Left renal cortex interstitium (tissue), 4 donors: ENCODE data around the gene POLR3A. TPM values are rescaled to one million over a fixed set of nuclear protein-coding genes. Genes with fewer than 3 reads are reported as not detected.
"Not testable (repeated sequence)": the region's sequence is repeated elsewhere in the genome, so short reads cannot be mapped to it uniquely, and the experiment has no call there.

Experiments used
- DNase-seq, 4 donors: peaks; one replicate each; pipeline ENCODE4 v3.0.0-alpha.2; 2013; ENCODE audit warnings: low read depth in 4 of 4, low spot score in 2 of 4, missing footprints in 1 of 4
- polyA plus RNA-seq, 4 donors: library from polyadenylated mRNA; unstranded; fragments of 120-200 nt; gene quantifications; one replicate each; pipeline ENCODE4 v1.2.1, GENCODE V29; 2013; ENCODE audit not compliant: insufficient read length in 4 of 4

Gene POLR3A
- polyA plus RNA-seq, 4 donors = 15.8 to 18.9 (median 17.6) TPM

- DNase-seq = no peak
Measured at GRCh38 chr10:78025685-78026364, 3.5 kb downstream of the POLR3A start.

DNA sequence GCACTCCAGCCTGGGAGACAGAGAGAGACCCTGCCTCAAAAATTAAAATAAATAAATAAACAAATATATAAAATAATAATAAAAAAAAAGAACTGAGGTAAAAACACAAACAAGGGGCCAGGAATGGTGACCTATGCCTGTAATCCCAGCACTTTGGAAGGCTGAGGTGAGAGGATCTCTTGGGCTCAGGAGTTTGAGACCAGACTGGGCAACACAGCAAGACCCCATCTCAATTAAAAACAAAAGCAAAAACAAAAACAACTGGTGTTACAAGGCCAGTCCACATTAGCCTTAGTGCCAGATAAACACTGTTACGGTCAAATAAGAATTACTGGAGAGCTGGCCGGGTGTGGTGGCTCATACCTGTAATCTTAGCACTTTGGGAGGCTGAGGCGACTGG lies 5.6 kb downstream of the POLR3A start:
- DNase-seq = no peak

DNA sequence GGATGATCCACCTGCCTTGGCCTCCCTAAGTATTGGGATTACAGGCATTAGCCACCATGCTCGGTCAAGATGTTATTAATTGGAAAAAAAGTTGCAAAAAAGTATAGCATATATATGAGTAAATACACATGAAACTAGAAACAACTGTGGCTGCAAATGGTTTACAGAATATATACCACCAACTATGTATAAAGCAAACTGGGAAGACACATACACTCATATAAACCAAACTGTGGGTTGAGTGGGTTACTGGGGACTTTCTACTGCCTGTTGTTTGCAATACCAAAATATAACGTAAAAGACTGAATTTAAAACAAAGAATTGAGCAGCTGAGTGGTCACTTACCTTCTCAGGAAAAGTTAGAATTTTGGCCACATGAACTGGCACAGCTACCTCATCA lies 8.1 kb downstream of the POLR3A start:
- DNase-seq = no peak

DNA sequence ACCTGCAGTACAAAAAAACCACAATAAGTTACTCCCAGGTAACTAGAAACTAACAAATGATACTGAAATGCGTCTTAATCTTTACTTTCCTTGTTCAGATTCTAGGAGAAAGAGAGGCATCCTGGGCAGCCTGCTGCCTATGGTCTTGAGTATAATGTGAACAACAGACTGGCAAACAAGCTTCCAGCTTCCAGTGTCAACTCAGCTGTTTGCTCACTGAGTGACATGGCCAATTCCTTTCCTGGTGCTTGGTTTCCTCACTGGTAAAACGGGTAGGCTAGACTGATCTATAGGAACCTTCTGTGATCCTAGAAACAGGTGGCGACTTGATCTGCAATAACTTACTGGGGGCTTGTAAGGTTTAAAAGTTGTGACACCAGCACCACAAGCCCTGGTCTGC lies 10.1 kb downstream of the POLR3A start:
- no peak for DNase-seq

- DNase-seq = no peak
Measured at GRCh38 chr10:78017856-78018255, 11.5 kb downstream of the POLR3A start.

GRCh38 chr10:78015546-78015945 lies 13.8 kb downstream of the POLR3A start:
- no peak for DNase-seq

DNA sequence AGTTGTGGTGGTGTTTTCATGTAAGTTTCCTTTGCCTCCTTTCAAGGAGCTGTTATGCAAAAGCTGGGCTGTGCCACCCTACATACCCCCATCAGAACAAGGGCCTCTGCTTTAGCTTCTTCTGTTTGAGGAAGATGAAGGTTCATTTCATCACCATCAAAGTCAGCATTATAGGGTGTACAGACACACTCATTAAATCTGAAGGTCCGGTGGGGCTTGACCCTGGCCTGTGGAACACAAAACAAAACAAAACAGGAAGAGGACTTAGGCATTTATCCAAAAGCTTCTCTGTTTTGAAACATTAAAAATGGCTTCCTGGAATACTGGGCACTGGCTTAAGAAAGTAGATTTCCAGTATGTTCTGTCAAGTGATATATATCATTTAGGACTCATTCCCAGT lies 15.8 kb downstream of the POLR3A start:
- DNase-seq = no peak

DNA sequence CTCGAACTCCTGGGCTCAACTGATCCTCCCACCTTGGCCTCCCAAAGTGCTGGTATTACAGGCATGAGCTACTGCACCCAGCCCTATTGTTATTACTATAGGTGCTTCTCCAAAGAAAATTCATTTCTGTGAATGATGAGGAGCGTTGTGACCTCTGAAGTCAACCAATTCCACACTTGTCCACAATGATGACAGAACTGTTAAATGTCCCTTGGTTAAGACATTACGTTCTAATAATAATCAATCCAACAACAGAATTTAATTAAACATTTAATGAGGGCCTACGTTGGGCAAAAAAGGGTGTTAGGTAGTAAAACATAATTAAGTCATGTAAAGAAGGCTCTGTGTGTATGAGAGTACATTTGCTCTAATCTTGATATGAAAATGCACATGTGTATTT lies 18.2 kb downstream of the POLR3A start:
- DNase-seq = no peak

DNA sequence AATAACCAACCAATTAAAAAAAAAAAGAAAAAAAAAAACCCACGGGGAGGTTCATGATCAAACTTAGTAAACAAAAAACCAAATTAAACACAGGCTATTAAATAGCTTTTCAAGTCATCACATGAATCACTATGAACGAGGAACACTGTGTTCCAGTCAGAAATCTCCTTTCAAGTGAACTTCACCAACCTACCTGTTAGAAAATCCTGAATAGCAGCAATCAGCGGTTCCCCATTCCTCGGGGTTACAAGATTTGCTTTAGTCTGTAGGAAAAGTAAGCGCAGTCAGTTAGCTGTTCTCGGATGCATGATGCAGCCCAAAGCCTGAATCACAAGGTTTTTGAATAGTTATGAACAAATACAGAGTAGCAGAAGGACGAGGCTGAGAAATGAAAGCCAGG lies 19.0 kb downstream of the POLR3A start:
- no peak for DNase-seq

GRCh38 chr10:78009662-78010061 lies 19.7 kb downstream of the POLR3A start:
- no peak for DNase-seq

- DNase-seq = no peak
Measured at GRCh38 chr10:78007172-78007571, 22.1 kb downstream of the POLR3A start.

DNA sequence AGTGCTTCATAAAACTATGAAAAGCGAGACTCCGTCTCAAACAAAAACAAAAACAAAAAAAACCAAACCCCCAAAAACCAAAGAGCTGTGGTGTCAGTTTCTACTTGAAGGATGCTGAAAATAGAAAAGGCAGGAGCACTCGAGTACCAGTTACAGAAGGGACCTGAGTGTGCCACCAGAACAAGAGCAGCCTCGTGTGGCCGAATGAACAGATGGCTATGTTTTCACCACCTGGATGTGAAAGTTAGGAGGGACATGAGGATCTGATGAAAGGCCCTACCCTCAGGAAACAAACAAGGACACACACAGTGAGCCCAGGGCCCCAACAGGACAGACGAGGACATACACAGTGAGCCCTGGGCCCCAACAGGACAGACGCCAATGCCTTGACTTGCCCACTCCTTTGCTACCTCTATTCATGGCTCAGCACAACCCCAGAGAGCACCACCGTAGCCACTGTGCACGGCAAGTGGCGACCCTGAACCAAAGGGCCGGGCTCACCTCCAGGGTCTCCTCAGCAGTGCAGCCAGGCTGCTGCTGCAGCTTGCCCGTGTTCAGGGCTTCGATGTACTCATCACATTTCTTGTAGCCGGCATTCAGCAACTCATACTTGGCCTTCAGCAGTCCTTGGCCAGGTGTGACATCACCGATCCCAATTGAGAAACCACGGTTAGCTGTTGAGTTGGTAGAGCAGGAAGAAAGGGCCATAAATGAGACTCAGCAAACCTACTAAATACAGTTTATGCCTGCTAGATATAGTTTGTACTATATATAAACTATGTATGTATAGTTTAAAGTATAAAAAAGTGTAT lies 24.9 kb downstream of the POLR3A start:
- no peak for DNase-seq

DNA sequence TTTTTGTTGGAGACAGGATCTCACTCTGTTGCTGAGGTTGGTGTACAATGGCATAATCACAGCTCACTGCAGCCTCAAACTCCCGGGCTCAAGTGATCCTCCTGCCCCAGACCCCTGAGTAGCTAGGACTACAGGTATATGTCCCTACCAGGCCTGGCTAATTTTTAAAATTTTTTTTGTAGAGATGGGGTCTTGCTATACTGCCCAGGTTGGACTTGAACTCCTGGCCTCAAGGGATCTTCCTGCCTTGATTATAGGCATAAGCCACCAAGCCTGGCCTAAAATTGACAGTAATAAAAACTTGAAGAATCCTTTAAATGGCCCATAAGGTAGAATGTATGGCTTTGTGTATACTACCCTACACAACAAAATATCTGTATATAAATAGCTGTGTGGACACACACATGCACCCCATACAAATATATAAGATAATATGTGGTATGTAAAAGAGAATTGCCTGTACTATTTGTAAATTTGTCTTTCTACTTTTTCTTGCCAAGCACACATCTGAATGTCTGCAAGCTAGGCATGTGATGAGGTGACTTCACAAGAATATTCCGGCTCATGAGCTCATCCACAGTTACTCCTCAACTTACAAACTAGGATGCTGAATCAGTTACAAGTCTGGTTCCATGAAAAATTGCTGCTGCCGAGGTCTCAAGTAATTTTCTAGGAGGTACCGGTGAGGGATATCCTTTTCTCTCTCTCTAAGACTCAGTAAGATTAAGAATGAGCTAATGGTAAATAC lies 26.6 kb downstream of the POLR3A start:
- no peak for DNase-seq

DNA sequence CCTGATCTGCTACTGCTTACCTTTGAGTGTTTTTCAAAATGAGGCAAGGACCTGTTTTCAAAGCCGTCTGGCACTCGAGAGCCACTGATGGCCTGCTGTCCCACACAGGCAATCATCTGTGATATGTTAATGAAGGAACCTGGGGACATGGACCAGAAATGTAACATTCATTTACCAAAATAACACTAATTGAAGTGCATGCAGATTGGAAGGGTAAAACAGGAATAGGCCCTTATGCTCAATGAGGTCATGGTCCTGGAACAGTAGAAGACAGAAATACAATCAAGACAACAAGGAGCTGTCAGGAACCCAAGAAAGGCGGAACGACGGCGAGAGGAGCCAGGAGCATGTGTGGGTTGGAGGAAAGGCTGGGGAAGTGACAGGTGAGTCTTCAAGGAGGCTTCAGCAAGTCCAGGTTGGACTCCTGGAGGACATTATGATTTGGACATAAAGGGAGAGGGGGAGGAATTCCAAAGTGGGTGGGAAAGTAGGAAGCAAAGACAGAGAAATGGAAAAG lies 28.3 kb downstream of the POLR3A start:
- DNase-seq = no peak

DNA sequence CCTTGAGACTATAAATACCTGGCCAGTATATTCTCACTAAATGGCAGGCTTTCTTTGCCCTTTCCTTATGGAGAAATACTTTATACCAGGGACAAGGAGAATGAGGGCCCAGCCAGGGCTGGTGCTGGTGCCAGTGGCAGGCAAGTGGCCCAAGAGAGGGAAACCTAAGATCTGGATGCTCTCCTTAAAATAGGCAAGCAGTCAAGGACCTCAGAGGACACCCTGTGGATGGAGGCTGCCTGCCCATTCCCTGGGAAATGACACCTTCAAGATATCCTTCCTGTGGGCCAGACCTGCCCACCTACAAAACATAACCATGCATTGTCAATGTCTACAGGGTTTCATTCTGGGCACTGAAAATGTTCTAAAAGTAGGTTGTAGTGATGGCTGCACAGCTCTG lies 29.1 kb downstream of the POLR3A start:
- DNase-seq = no peak

GRCh38 chr10:77998780-77999179 lies 30.5 kb downstream of the POLR3A start:
- DNase-seq = not testable (repeated sequence)

- no peak for DNase-seq
Measured at GRCh38 chr10:77993620-77994019, 35.7 kb downstream of the POLR3A start.

DNA sequence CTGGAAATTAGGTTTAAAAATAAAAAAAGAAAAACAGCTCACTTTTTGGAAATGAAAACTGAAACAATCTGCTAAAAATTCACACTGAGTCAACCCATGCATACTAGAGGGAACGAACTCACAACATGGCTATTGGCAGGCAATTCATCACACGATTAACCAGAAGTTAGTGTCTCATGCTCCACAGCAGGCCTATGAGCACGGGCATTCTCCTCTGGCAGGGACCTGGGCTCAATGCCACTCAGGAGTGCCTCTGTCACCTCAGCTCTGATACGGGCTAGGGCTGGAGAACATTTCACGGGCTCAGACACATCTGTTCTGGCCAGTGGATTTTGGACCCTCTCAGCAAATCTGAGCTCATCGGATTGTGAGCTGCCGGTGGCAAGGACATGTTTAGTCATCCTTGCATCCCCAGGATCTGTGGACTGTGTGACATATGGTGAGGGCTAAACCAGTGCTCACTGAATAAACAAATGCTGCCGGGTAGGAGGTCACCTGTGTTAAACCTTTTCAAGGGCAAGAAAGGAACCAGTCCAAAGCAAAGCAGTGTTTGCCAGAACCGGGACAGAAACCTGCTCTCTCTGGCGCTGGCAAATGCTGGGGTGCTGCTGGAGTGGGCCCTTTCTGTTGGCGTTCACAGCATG lies 40.1 kb downstream of the POLR3A start:
- no peak for DNase-seq

- no peak for DNase-seq
Measured at GRCh38 chr10:77987671-77988255, 41.6 kb downstream of the POLR3A start.

- DNase-seq = no peak
Measured at GRCh38 chr10:77984986-77985385, 44.3 kb downstream of the POLR3A start.
